Measurements from ENCODE around the gene ERFE. TPM values are rescaled to one million over a fixed set of nuclear protein-coding genes. Genes with fewer than 3 reads are reported as not detected.
A peak's percentile ranks its signal among the peaks of the same experiment; 100 is the strongest.

The ERFE gene
- total and polyA plus RNA-seq, 2 of the 13 experiments (the other 11 are each of a cell fraction or from before 2014, with no cell fraction given): 0.09 TPM; not detected in 1

GRCh38 chr2:238158509-238159070 lies at the start of gene ERFE (continued):
- no peak; a peak in 1 of 4 replicates for TF ChIP-seq REST (IDR thresholded peaks at IDR 0.05; ENCODE audit: borderline replicate concordance in 1 of 2, low read depth in 1 of 2, low read length in 2 of 2)
- TF ChIP-seq SNAPC2 (CRISPR knock-in tag; IDR thresholded peaks at IDR 0.05): no peak
- TF ChIP-seq STAG1 (CRISPR knock-in tag; IDR thresholded peaks at IDR 0.05): 0 out of 2 replicates have a peak, but pooled peaks have one; percentile 11
- TF ChIP-seq SP140L (CRISPR knock-in tag; IDR thresholded peaks at IDR 0.05; ENCODE audit: borderline replicate concordance): no peak
- no peak for TF ChIP-seq ZNF709 (CRISPR knock-in tag; IDR thresholded peaks at IDR 0.05)
- TF ChIP-seq HINFP (CRISPR knock-in tag; IDR thresholded peaks at IDR 0.05; ENCODE audit: low read depth): no peak
- no peak for TF ChIP-seq AHR (CRISPR knock-in tag; IDR thresholded peaks at IDR 0.05)
- no peak for TF ChIP-seq ZNF615 (CRISPR knock-in tag; IDR thresholded peaks at IDR 0.05; ENCODE audit: borderline replicate concordance)
- no peak for TF ChIP-seq ZNF12 (CRISPR knock-in tag; IDR thresholded peaks at IDR 0.05)
- no peak for TF ChIP-seq HOMEZ (CRISPR knock-in tag; IDR thresholded peaks at IDR 0.05; ENCODE audit: low read depth)
- peak; percentile 79 for TF ChIP-seq ZNF281 (CRISPR knock-in tag; IDR thresholded peaks at IDR 0.05; ENCODE audit: borderline replicate concordance)
- no peak for TF ChIP-seq ZFYVE20 (CRISPR knock-in tag; IDR thresholded peaks at IDR 0.05; ENCODE audit: borderline replicate concordance, low read depth)
- TF ChIP-seq REPIN1 (CRISPR knock-in tag; IDR thresholded peaks at IDR 0.05; ENCODE audit: borderline replicate concordance, low read depth): no peak
- TF ChIP-seq ZBTB14 (CRISPR knock-in tag; IDR thresholded peaks at IDR 0.05): no peak
- TF ChIP-seq CCAR2 (optimal IDR thresholded peaks at IDR 0.05; ENCODE audit: low read depth, low read length): no peak
- no peak for TF ChIP-seq TCF7L2 (IDR thresholded peaks at IDR 0.05; ENCODE audit: low read depth, low read length)
- TF ChIP-seq MIXL1 (CRISPR knock-in tag; IDR thresholded peaks at IDR 0.05): no peak
- TF ChIP-seq ZNF138 (CRISPR knock-in tag; IDR thresholded peaks at IDR 0.05; ENCODE audit: low read depth): no peak

All from HepG2 (cell line).